Neuronal stem cell (in vitro differentiated cells): ENCODE measurements around the gene ZBTB20.

Experiments used
- DNase-seq: peaks from one replicate; pipeline ENCODE4 v3.0.0-alpha.2; 2013; ENCODE audit warnings: low spot score
- H2AFZ ChIP-seq: one replicate; pipeline ENCODE4 v1.6.1; 2013; ENCODE audit warnings: mild to moderate bottlenecking, low read length, inconsistent platforms
- H2AK5ac ChIP-seq: 2 replicates; pipeline ENCODE4 v1.6.1; 2013; ENCODE audit warnings: low read depth, mild to moderate bottlenecking, inconsistent platforms, low read length, moderate library complexity, mixed read lengths
- H2BK120ac ChIP-seq: 2 replicates; pipeline ENCODE4 v1.6.1; 2013; ENCODE audit warnings: low read depth, mild to moderate bottlenecking, inconsistent platforms, low read length, moderate library complexity, mixed read lengths
- H2BK12ac ChIP-seq: one replicate; pipeline ENCODE4 v1.6.1; 2013; ENCODE audit warnings: low read length, inconsistent platforms
- H2BK15ac ChIP-seq: 2 replicates; pipeline ENCODE4 v1.6.1; 2013; ENCODE audit warnings: mild to moderate bottlenecking, low read length, inconsistent platforms, mixed read lengths
- H2BK5ac ChIP-seq: one replicate; pipeline ENCODE4 v1.6.1; 2013; ENCODE audit warnings: inconsistent platforms, mild to moderate bottlenecking, low read length, moderate library complexity
- H3K14ac ChIP-seq: one replicate; pipeline ENCODE4 v1.6.1; 2013; ENCODE audit warnings: low read length, inconsistent platforms
- H3K18ac ChIP-seq: 2 replicates; pipeline ENCODE4 v1.6.1; 2013; ENCODE audit warnings: low read length, inconsistent platforms
- H3K23ac ChIP-seq: 2 replicates; pipeline ENCODE4 v1.6.1; 2013; ENCODE audit warnings: low read depth, mild to moderate bottlenecking, mixed read lengths, low read length, inconsistent platforms; ENCODE audit not compliant: poor library complexity
- H3K27ac ChIP-seq: replicated peaks from 3 replicates; pipeline ENCODE4 v1.5.1; 2013; ENCODE audit warnings: low read length, inconsistent platforms
- H3K27me3 ChIP-seq, 3 experiments: 2 replicates each; pipeline ENCODE4 v1.6.1; 2013; ENCODE audit warnings: low read length in 3 of 3, mild to moderate bottlenecking in 2 of 3, inconsistent platforms in 1 of 3, low read depth in 1 of 3, mixed read lengths in 1 of 3, moderate library complexity in 1 of 3; ENCODE audit not compliant: control insufficient read depth in 3 of 3, insufficient read depth in 3 of 3
- H3K36me3 ChIP-seq, 2 donors: replicated peaks in 1 of 2; 2 replicates each; pipeline ENCODE4 v1.6.1; 2013; ENCODE audit warnings: low read length in 2 of 2; ENCODE audit not compliant: control insufficient read depth in 2 of 2, insufficient read depth in 2 of 2
- H3K4ac ChIP-seq: 2 replicates; pipeline ENCODE4 v1.6.1; 2013; ENCODE audit warnings: inconsistent platforms, mild to moderate bottlenecking, low read length, moderate library complexity
- H3K4me1 ChIP-seq, 2 donors: 1 replicate in 1 of 2; 2 replicates in 1 of 2; pipeline ENCODE4 v1.6.1; 2013; ENCODE audit warnings: low read length in 2 of 2, low read depth in 1 of 2; ENCODE audit not compliant: control insufficient read depth in 2 of 2, insufficient read depth in 1 of 2
- H3K4me2 ChIP-seq: one replicate; pipeline ENCODE4 v1.6.1; 2013; ENCODE audit warnings: mild to moderate bottlenecking, low read length, inconsistent platforms; ENCODE audit not compliant: insufficient read depth, poor library complexity, severe bottlenecking
- H3K4me3 ChIP-seq, 2 donors: 2 replicates each; pipeline ENCODE4 v1.5.1; 2013; ENCODE audit warnings: low read length in 2 of 2, mild to moderate bottlenecking in 2 of 2, inconsistent platforms in 1 of 2, moderate library complexity in 1 of 2
- H3K79me1 ChIP-seq: one replicate; pipeline ENCODE4 v1.6.1; 2013; ENCODE audit warnings: low read depth, mild to moderate bottlenecking, inconsistent platforms, low read length, moderate library complexity
- H3K9ac ChIP-seq: one replicate; pipeline ENCODE4 v1.6.1; 2013; ENCODE audit warnings: mild to moderate bottlenecking, low read depth, low read length, inconsistent platforms; ENCODE audit not compliant: poor library complexity
- H3K9me3 ChIP-seq, 2 donors: replicated peaks in 1 of 2; 2 replicates each; pipeline versions ENCODE3 to v1.6.1; 2013; ENCODE audit warnings: low read length in 2 of 2, mild to moderate bottlenecking in 2 of 2, inconsistent platforms in 1 of 2, low read depth in 1 of 2, mixed read lengths in 1 of 2, moderate library complexity in 1 of 2; ENCODE audit not compliant: control insufficient read depth in 2 of 2, insufficient read depth in 1 of 2
- H4K8ac ChIP-seq: one replicate; pipeline ENCODE4 v1.6.1; 2013; ENCODE audit warnings: low read depth, mild to moderate bottlenecking, inconsistent platforms, low read length, moderate library complexity
- H4K91ac ChIP-seq: one replicate; pipeline ENCODE4 v1.6.1; 2013; ENCODE audit warnings: low read length, low read depth, mild to moderate bottlenecking, inconsistent platforms; ENCODE audit not compliant: poor library complexity
- WGBS, 2 donors: extraction: QIAGEN DNeasy Blood & Tissue Kit; methylation state at CpG; one replicate each; pipeline ENCODE4 v1.1.7; 2013; ENCODE audit warnings: missing lambda C conversion rate in 2 of 2, mixed read lengths in 1 of 2; ENCODE audit not compliant: insufficient read length in 2 of 2, insufficient replicate concordance in 1 of 2; ENCODE audit errors: extremely low coverage in 2 of 2; 5-methylcytosine and 5-hydroxymethylcytosine counted together

Gene ZBTB20

GRCh38 chr3:114714957-114715460 is 432.1 kb downstream of the ZBTB20 start:
- no peak overlapping the region for H2AK5ac ChIP-seq
- no peak overlapping the region for H3K4me2 ChIP-seq
- H3K4me1 ChIP-seq: peaks cover 6 to 7% of the 10 kb centered on the region in 2 donors
- H2AFZ ChIP-seq: no peak overlapping the region
- H4K8ac ChIP-seq: no peak overlapping the region
- no peak overlapping the region for H3K4me3 ChIP-seq
- no peak overlapping the region for H2BK15ac ChIP-seq
- no peaks in the 10 kb centered on the region for H3K27me3 ChIP-seq
- no peak overlapping the region for H3K9ac ChIP-seq
- WGBS, 2 donors: no CpG with 5 or more reads among the region's 7 CpGs
- H2BK120ac ChIP-seq: no peak overlapping the region
- no peaks in the 10 kb centered on the region for H3K79me1 ChIP-seq
- DNase-seq: no peak
- H2BK12ac ChIP-seq: no peak overlapping the region
- no peak overlapping the region for H3K4ac ChIP-seq
- H3K23ac ChIP-seq: no peak overlapping the region
- H3K36me3 ChIP-seq: no peaks in the 10 kb centered on the region
- H3K14ac ChIP-seq: no peak overlapping the region
- H3K18ac ChIP-seq: no peak overlapping the region
- no peak overlapping the region for H2BK5ac ChIP-seq
- H3K27ac ChIP-seq: no peak overlapping the region
- no peak overlapping the region for H4K91ac ChIP-seq
- H3K9me3 ChIP-seq: no peaks in the 10 kb centered on the region

GRCh38 chr3:114714237-114714636 is 432.9 kb downstream of the ZBTB20 start:
- WGBS, 2 donors: no CpG with 5 or more reads among the region's 2 CpGs
- H3K79me1 ChIP-seq: no peaks in the 10 kb centered on the region
- H3K14ac ChIP-seq: no peak overlapping the region
- no peaks in the 10 kb centered on the region for H3K27me3 ChIP-seq
- no peak overlapping the region for H3K27ac ChIP-seq
- H2AFZ ChIP-seq: no peak overlapping the region
- peaks cover 6 to 7% of the 10 kb centered on the region in 2 donors for H3K4me1 ChIP-seq
- H3K18ac ChIP-seq: no peak overlapping the region
- no peak overlapping the region for H2BK12ac ChIP-seq
- no peak overlapping the region for H3K4me3 ChIP-seq
- no peak overlapping the region for H3K4me2 ChIP-seq
- H2BK120ac ChIP-seq: no peak overlapping the region
- H3K9ac ChIP-seq: no peak overlapping the region
- no peak overlapping the region for H4K91ac ChIP-seq
- no peaks in the 10 kb centered on the region for H3K36me3 ChIP-seq
- no peak overlapping the region for H2BK15ac ChIP-seq
- H3K23ac ChIP-seq: no peak overlapping the region
- DNase-seq: peak; percentile 5
- no peak overlapping the region for H4K8ac ChIP-seq
- no peak overlapping the region for H2AK5ac ChIP-seq
- H2BK5ac ChIP-seq: no peak overlapping the region
- no peak overlapping the region for H3K4ac ChIP-seq
- no peaks in the 10 kb centered on the region for H3K9me3 ChIP-seq

GRCh38 chr3:114712728-114713492 is 434.2 kb downstream of the ZBTB20 start:
- Histone ChIP-seq H3K79me1 (no peaks in the 10 kb centered on the region), H3K4me2 (no peak overlapping the region), H3K9me3 (no peaks in the 10 kb centered on the region), H3K23ac (no peak overlapping the region), H3K4me3 (no peak overlapping the region), H3K18ac (no peak overlapping the region), H2AFZ (no peak overlapping the region), H2BK12ac (no peak overlapping the region), H4K8ac (no peak overlapping the region), H2AK5ac (no peak overlapping the region), H2BK5ac (no peak overlapping the region), H3K9ac (no peak overlapping the region), H3K4me1 (peaks cover 6 to 7% of the 10 kb centered on the region in 2 donors), H2BK120ac (no peak overlapping the region), H3K4ac (no peak overlapping the region), H3K14ac (no peak overlapping the region), H3K27me3 (no peaks in the 10 kb centered on the region), H4K91ac (no peak overlapping the region), H3K27ac (no peak overlapping the region), H3K36me3 (no peaks in the 10 kb centered on the region), H2BK15ac (no peak overlapping the region)
- no CpG with 5 or more reads among the region's 9 CpGs for WGBS, 2 donors
- no peak for DNase-seq

GRCh38 chr3:114711321-114711886 is 435.7 kb downstream of the ZBTB20 start:
- no peak overlapping the region for H3K27ac ChIP-seq
- no peak overlapping the region for H3K9ac ChIP-seq
- no peak overlapping the region for H4K91ac ChIP-seq
- H2BK120ac ChIP-seq: no peak overlapping the region
- no peaks in the 10 kb centered on the region for H3K79me1 ChIP-seq
- no peak overlapping the region for H3K4ac ChIP-seq
- no peak overlapping the region for H3K23ac ChIP-seq
- H3K4me1 ChIP-seq: peaks cover 9 to 11% of the 10 kb centered on the region in 2 donors
- H2AK5ac ChIP-seq: no peak overlapping the region
- no peak overlapping the region for H2BK5ac ChIP-seq
- H3K36me3 ChIP-seq: no peaks in the 10 kb centered on the region
- no peaks in the 10 kb centered on the region for H3K27me3 ChIP-seq
- H3K4me2 ChIP-seq: no peak overlapping the region
- WGBS, 2 donors: no CpG with 5 or more reads among the region's 2 CpGs
- H4K8ac ChIP-seq: no peak overlapping the region
- H3K9me3 ChIP-seq: no peaks in the 10 kb centered on the region
- H3K14ac ChIP-seq: no peak overlapping the region
- no peak overlapping the region for H2BK15ac ChIP-seq
- no peak for DNase-seq
- no peak overlapping the region for H2AFZ ChIP-seq
- H3K18ac ChIP-seq: no peak overlapping the region
- no peak overlapping the region for H2BK12ac ChIP-seq
- no peak overlapping the region for H3K4me3 ChIP-seq
